Esophagus muscularis mucosa (tissue), 4 donors: Measurements from ENCODE around the gene CEP76.

Experiments
- EP300 ChIP-seq: sonication (generic); formaldehyde crosslinking; IDR thresholded peaks from one replicate; pipeline ENCODE4 v1.6.1; 2017; ENCODE audit warnings: antibody characterized with exemption
- POLR2A ChIP-seq: fragments of 450-650 bp; IDR thresholded peaks from one replicate; pipeline ENCODE4 v1.6.1; 2017; ENCODE audit warnings: antibody characterized with exemption, moderate library complexity, mild to moderate bottlenecking, low read depth
- POLR2AphosphoS5 ChIP-seq, 2 donors: sonication (generic); formaldehyde crosslinking; IDR thresholded peaks; one replicate each; pipeline ENCODE4 v1.6.1; 2017; ENCODE audit warnings: antibody characterized with exemption in 2 of 2
- TF ChIP-seq, protein P1 (sequence below), 3 experiments: fragments of 200-600 bp in 2 of 3; fragments of 450-650 bp in 1 of 3; sonication (generic) in 2 of 3; IDR thresholded peaks; one replicate each; pipeline ENCODE4 v1.5.1; 2017 to 2019; ENCODE audit warnings: antibody characterized with exemption in 3 of 3, mild to moderate bottlenecking in 2 of 3, moderate library complexity in 1 of 3

DNA sequence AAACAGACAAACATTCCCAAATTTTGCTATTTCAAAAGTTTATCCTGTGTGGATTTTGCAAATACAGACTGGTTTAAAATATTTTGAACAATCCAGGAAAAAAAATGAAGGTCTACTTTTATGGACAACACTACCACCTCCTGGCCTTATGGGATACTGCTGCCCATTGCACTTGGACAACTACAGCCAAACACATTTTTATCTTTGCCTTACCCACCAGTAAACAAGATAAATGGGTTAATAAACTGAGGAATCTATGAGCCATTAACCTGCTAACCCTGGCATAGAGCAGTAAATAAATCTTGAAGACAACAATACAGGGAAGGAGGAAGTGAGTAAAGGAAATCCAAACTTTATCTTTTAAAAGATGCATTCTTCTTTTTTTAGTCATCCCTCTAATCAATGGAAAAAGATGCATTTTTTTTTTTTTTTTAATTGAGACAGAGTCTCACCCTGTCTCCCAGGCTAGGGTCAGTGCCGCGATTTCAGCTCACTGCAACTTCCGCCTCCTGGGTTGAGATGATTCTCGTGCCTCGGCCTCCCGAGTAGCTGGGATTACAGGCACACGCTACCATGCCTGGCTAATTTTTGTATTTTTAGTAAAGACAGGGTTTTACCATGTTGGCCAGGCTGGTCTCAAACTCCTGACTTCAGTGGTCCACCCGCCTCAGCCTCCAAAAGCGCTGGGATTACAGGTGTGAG lies 42.5 kb downstream of the CEP76 start:
- TF ChIP-seq EP300 = no peak
- no peak for TF ChIP-seq POLR2AphosphoS5 (IDR thresholded peaks at IDR 0.05)
- TF ChIP-seq, protein P1, sequence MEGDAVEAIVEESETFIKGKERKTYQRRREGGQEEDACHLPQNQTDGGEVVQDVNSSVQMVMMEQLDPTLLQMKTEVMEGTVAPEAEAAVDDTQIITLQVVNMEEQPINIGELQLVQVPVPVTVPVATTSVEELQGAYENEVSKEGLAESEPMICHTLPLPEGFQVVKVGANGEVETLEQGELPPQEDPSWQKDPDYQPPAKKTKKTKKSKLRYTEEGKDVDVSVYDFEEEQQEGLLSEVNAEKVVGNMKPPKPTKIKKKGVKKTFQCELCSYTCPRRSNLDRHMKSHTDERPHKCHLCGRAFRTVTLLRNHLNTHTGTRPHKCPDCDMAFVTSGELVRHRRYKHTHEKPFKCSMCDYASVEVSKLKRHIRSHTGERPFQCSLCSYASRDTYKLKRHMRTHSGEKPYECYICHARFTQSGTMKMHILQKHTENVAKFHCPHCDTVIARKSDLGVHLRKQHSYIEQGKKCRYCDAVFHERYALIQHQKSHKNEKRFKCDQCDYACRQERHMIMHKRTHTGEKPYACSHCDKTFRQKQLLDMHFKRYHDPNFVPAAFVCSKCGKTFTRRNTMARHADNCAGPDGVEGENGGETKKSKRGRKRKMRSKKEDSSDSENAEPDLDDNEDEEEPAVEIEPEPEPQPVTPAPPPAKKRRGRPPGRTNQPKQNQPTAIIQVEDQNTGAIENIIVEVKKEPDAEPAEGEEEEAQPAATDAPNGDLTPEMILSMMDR (IDR thresholded peaks at IDR 0.05) = peak; percentile 94 to 95 (median 95)
- no peak for TF ChIP-seq POLR2A
